A549 treated with GW870086 at 1 μM for 4 hours (cell line): ENCODE data around the gene DPP4. TPM values are rescaled to one million over a fixed set of nuclear protein-coding genes. Genes with fewer than 3 reads are reported as not detected.

Experiments used
- total RNA-seq: library from RNA; stranded (reverse); fragments of 200-300 nt; extraction: Qiagen RNA extraction; gene quantifications from 5 replicates; pipeline ENCODE4 v1.2.3, GENCODE V29; 2022; ENCODE audit warnings: low read depth

DPP4 gene
- total RNA-seq, result 0.69 to 1.3 TPM (median 0.76 TPM) in 5 replicates

GRCh38 chr2:162073888-162074631 is at the start of gene DPP4:
DPP4 (minus strand) TSS chr2:162074215; CDS start chr2:162073981, 234 bp downstream.

Other genes starting within 250 kb of the DPP4 start
- gene GCG, start 78.0 kb upstream of the DPP4 start, total RNA-seq, result not detected in 5 replicates
- gene FAP, start 169.2 kb upstream of the DPP4 start, total RNA-seq, result 0.05 to 0.32 TPM in 2 of 5 replicates, not detected in the others
- 0.80 to 1.6 TPM (median 1.3 TPM) in 5 replicates for gene IFIH1, start 244.5 kb upstream of the DPP4 start, total RNA-seq